Epithelial cell of prostate (primary cell): ENCODE results near the gene ADAMTSL5.
"Not testable (repeated sequence)": the region's sequence is repeated elsewhere in the genome, so short reads cannot be mapped to it uniquely, and the experiment has no call there.

Experiments
- DNase-seq: peaks from one replicate; pipeline ENCODE4 v3.0.0-alpha.2; 2011; ENCODE audit warnings: low read depth, low spot score
- H3K27ac ChIP-seq: fragments of 450-650 bp; 2 replicates; pipeline ENCODE4 v1.5.1; 2017; ENCODE audit warnings: mild to moderate bottlenecking

Gene ADAMTSL5

GRCh38 chr19:1483131-1483978 is 29.5 kb downstream of the ADAMTSL5 start:
- no peak overlapping the region for H3K27ac ChIP-seq
- no peak for DNase-seq

- no peak for DNase-seq
- H3K27ac ChIP-seq = no peak overlapping the region
Measured at GRCh38 chr19:1482361-1483130, 30.3 kb downstream of the ADAMTSL5 start.

- no peak overlapping the region for H3K27ac ChIP-seq
- DNase-seq = no peak
Measured at GRCh38 chr19:1481893-1482360, 30.9 kb downstream of the ADAMTSL5 start.

- no peak for DNase-seq
- H3K27ac ChIP-seq = no peak overlapping the region
Measured at GRCh38 chr19:1481224-1481892, 31.5 kb downstream of the ADAMTSL5 start.

GRCh38 chr19:1478934-1479707 is 33.7 kb downstream of the ADAMTSL5 start, which contains the start of gene C19orf25:
C19orf25 (minus strand) TSS chr19:1479215; CDS start chr19:1478903, 312 bp downstream.
- DNase-seq = peak; percentile 63
- peak within 1 kb of the TSS; percentile 39 for H3K27ac ChIP-seq

GRCh38 chr19:1477056-1477455 is 35.8 kb downstream of the ADAMTSL5 start:
- not testable (repeated sequence) for DNase-seq, H3K27ac ChIP-seq

- DNase-seq = no peak
- no peak overlapping the region for H3K27ac ChIP-seq
Measured at GRCh38 chr19:1475751-1476437, 36.9 kb downstream of the ADAMTSL5 start.

GRCh38 chr19:1474765-1475351 is 38.0 kb downstream of the ADAMTSL5 start:
- no peak overlapping the region for H3K27ac ChIP-seq
- DNase-seq = no peak

- no peak for DNase-seq
- no peak overlapping the region for H3K27ac ChIP-seq
Measured at GRCh38 chr19:1474011-1474764, 38.6 kb downstream of the ADAMTSL5 start.

- DNase-seq = no peak
- H3K27ac ChIP-seq = no peak overlapping the region
Measured at GRCh38 chr19:1473085-1473851, 39.6 kb downstream of the ADAMTSL5 start.

GRCh38 chr19:1472231-1473084 is 40.4 kb downstream of the ADAMTSL5 start:
- no peak for DNase-seq
- H3K27ac ChIP-seq = no peak overlapping the region

GRCh38 chr19:1471515-1472160 is 41.2 kb downstream of the ADAMTSL5 start:
- H3K27ac ChIP-seq = no peak overlapping the region
- no peak for DNase-seq

- no peak for DNase-seq
- no peak overlapping the region for H3K27ac ChIP-seq
Measured at GRCh38 chr19:1471010-1471514, 41.8 kb downstream of the ADAMTSL5 start.

GRCh38 chr19:1470305-1471009 is 42.4 kb downstream of the ADAMTSL5 start:
- DNase-seq = no peak
- H3K27ac ChIP-seq = peak overlapping the region; percentile 12

- peak overlapping the region; percentile 12 for H3K27ac ChIP-seq
- DNase-seq = no peak
Measured at GRCh38 chr19:1470055-1470304, 42.8 kb downstream of the ADAMTSL5 start.
